Tibial artery (tissue), 4 donors: Measurements from ENCODE around the gene ARV1.

Source experiments
- DNase-seq, 2 donors: peaks; one replicate each; pipeline ENCODE4 v3.0.0-alpha.2; 2019
- H3K27ac ChIP-seq, 2 donors: fragments of 200-600 bp; sonication (generic) in 1 of 2; 1 replicate in 1 of 2; 2 replicates in 1 of 2; pipeline ENCODE4 v1.5.1; 2018 to 2019; ENCODE audit warnings: mild to moderate bottlenecking in 1 of 2
- H3K27me3 ChIP-seq, 2 donors: fragments of 200-600 bp; sonication (generic) in 1 of 2; one replicate each; pipeline versions ENCODE4 v1.5.1 to v1.6.0; 2016 to 2019
- H3K36me3 ChIP-seq, 3 donors: fragments of 200-600 bp; sonication (generic) in 2 of 3; one replicate each; pipeline ENCODE4 v1.5.1; 2016 to 2019; ENCODE audit warnings: mild to moderate bottlenecking in 2 of 3
- H3K4me1 ChIP-seq, 4 donors: fragments of 200-600 bp; sonication (generic) in 2 of 4; 1 replicate in 3 of 4; 2 replicates in 1 of 4; pipeline ENCODE4 v1.5.1; 2016 to 2019
- H3K4me3 ChIP-seq, 2 donors: fragments of 200-600 bp; sonication (generic) in 1 of 2; 1 replicate in 1 of 2; 2 replicates in 1 of 2; pipeline ENCODE4 v1.5.1; 2018 to 2019; ENCODE audit warnings: mild to moderate bottlenecking in 2 of 2
- H3K9me3 ChIP-seq, 3 donors: fragments of 200-600 bp; sonication (generic) in 1 of 3; one replicate each; pipeline ENCODE4 v1.5.1; 2016 to 2019
- CTCF ChIP-seq, 2 experiments: fragments of 200-600 bp in 1 of 2; fragments of 450-650 bp in 1 of 2; IDR thresholded peaks; one replicate each; pipeline ENCODE4 v1.5.1; 2017 to 2019; ENCODE audit warnings: antibody characterized with exemption in 2 of 2, mild to moderate bottlenecking in 1 of 2, moderate library complexity in 1 of 2
- intact Hi-C: fragments of 100-400 bp; cut with DNase I; formaldehyde crosslinking; loops from one replicate; pipeline ENCODE4 v1.15.0; 2023; ENCODE audit warnings: low total_unique reads

ARV1 gene

GRCh38 chr1:230938924-230939368, 39.9 kb upstream of the ARV1 start:
- peaks cover 0 to 39% (median 18%) of the 10 kb centered on the region in 4 donors for H3K4me1 ChIP-seq
- intact Hi-C loops = no loop called here
- TF ChIP-seq CTCF (IDR thresholded peaks at IDR 0.05) = no peak
- peaks cover 0 to under 1% (median 0%) of the 10 kb centered on the region in 3 donors for H3K36me3 ChIP-seq
- peak overlapping the region; percentile 78 to 82 for H3K27ac ChIP-seq
- no peaks in the 10 kb centered on the region for H3K9me3 ChIP-seq
- no peak overlapping the region for H3K4me3 ChIP-seq
- no peaks in the 10 kb centered on the region for H3K27me3 ChIP-seq
- no peak for DNase-seq

- no peak overlapping the region for H3K4me3 ChIP-seq
- intact Hi-C loops = no loop called here
- no peaks in the 10 kb centered on the region for H3K27me3 ChIP-seq
- peak overlapping the region; percentile 78 to 82 for H3K27ac ChIP-seq
- no peak for DNase-seq
- no peaks in the 10 kb centered on the region for H3K9me3 ChIP-seq
- peak; percentile 5 to 20 for TF ChIP-seq CTCF (IDR thresholded peaks at IDR 0.05)
- peaks cover 0 to 39% (median 18%) of the 10 kb centered on the region in 4 donors for H3K4me1 ChIP-seq
- peaks cover 0 to 7% (median 0%) of the 10 kb centered on the region in 3 donors for H3K36me3 ChIP-seq
These were observed 38.9 kb upstream of the ARV1 start for GRCh38 chr1:230939806-230940489.

GRCh38 chr1:230940848-230941247, 38.0 kb upstream of the ARV1 start:
- no peak for TF ChIP-seq CTCF (IDR thresholded peaks at IDR 0.05)
- intact Hi-C loops = no loop called here
- Histone ChIP-seq H3K36me3 (peaks cover 0 to 10% (median 0%) of the 10 kb centered on the region in 3 donors), H3K27me3 (no peaks in the 10 kb centered on the region), H3K9me3 (no peaks in the 10 kb centered on the region), H3K27ac (peak overlapping the region; percentile 78 to 82), H3K4me3 (no peak overlapping the region), H3K4me1 (peaks cover 0 to 39% (median 18%) of the 10 kb centered on the region in 4 donors)
- no peak for DNase-seq

GRCh38 chr1:230943048-230943593, 35.8 kb upstream of the ARV1 start:
- no peak for TF ChIP-seq CTCF (IDR thresholded peaks at IDR 0.05)
- Histone ChIP-seq H3K36me3 (peaks cover 0 to 10% (median 0%) of the 10 kb centered on the region in 3 donors), H3K9me3 (no peaks in the 10 kb centered on the region), H3K27ac (no peak overlapping the region), H3K27me3 (no peaks in the 10 kb centered on the region), H3K4me3 (no peak overlapping the region), H3K4me1 (peaks cover 0 to 37% (median 18%) of the 10 kb centered on the region in 4 donors)
- DNase-seq = no peak
- intact Hi-C loops = no loop called here

GRCh38 chr1:230948301-230948700, 30.6 kb upstream of the ARV1 start:
- H3K4me1 ChIP-seq = no peaks in the 10 kb centered on the region
- peaks cover 6 to 17% (median 10%) of the 10 kb centered on the region in 3 donors for H3K36me3 ChIP-seq
- DNase-seq = no peak
- H3K9me3 ChIP-seq = no peaks in the 10 kb centered on the region
- intact Hi-C loops = no loop called here
- H3K27ac ChIP-seq = no peak overlapping the region
- H3K27me3 ChIP-seq = no peaks in the 10 kb centered on the region
- TF ChIP-seq CTCF (IDR thresholded peaks at IDR 0.05) = no peak
- no peak overlapping the region for H3K4me3 ChIP-seq
